Stomach (tissue), 9 donors: ENCODE results near the gene PLAC9. TPM values are rescaled to one million over a fixed set of nuclear protein-coding genes. Genes with fewer than 3 reads are reported as not detected.

ENCODE experiments used
- DNase-seq, 2 donors: peaks; one replicate each; pipeline versions ENCODE4 v3.0.0 to v3.0.0-alpha.2; 2013 to 2019
- H3K27ac ChIP-seq, 5 donors: fragments of 200-600 bp in 4 of 5; sonication (generic) in 4 of 5; one replicate each; pipeline ENCODE4 v1.5.1; 2013 to 2019; ENCODE audit warnings: mild to moderate bottlenecking in 1 of 5, moderate library complexity in 1 of 5
- H3K27me3 ChIP-seq, 3 donors: fragments of 200-600 bp; sonication (generic); one replicate each; pipeline ENCODE4 v1.5.1; 2017 to 2019; ENCODE audit warnings: mixed run types in 1 of 3
- H3K36me3 ChIP-seq, 4 donors: fragments of 200-600 bp; sonication (generic); 1 replicate in 3 of 4; 2 replicates in 1 of 4; pipeline ENCODE4 v1.5.1; 2016 to 2019
- H3K4me1 ChIP-seq, 4 donors: fragments of 200-600 bp; sonication (generic); one replicate each; pipeline ENCODE4 v1.5.1; 2016 to 2019
- H3K4me3 ChIP-seq, 4 donors: fragments of 200-600 bp; sonication (generic) in 3 of 4; one replicate each; pipeline ENCODE4 v1.5.1; 2016 to 2019; ENCODE audit warnings: mild to moderate bottlenecking in 1 of 4
- H3K9me3 ChIP-seq, 4 donors: fragments of 200-600 bp; sonication (generic); one replicate each; pipeline ENCODE4 v1.5.1; 2016 to 2019
- CTCF ChIP-seq, 7 experiments: fragments of 450-650 bp in 4 of 7; fragments of 200-600 bp in 3 of 7; sonication (generic) in 3 of 7; IDR thresholded peaks; one replicate each; pipeline ENCODE4 v1.5.1; 2016 to 2019; ENCODE audit warnings: antibody characterized with exemption in 7 of 7, control low read depth in 2 of 7, mild to moderate bottlenecking in 1 of 7
- EP300 ChIP-seq: sonication (generic); formaldehyde crosslinking; IDR thresholded peaks from one replicate; pipeline ENCODE4 v1.6.1; 2017; ENCODE audit warnings: antibody characterized with exemption
- POLR2A ChIP-seq, 4 donors: fragments of 450-650 bp; IDR thresholded peaks; one replicate each; pipeline ENCODE4 v1.6.1; 2016; ENCODE audit warnings: antibody characterized with exemption in 4 of 4, control low read depth in 2 of 4, mild to moderate bottlenecking in 1 of 4, moderate library complexity in 1 of 4
- POLR2AphosphoS5 ChIP-seq, 3 donors: sonication (generic); formaldehyde crosslinking; IDR thresholded peaks; one replicate each; pipeline ENCODE4 v1.6.1; 2016; ENCODE audit warnings: antibody characterized with exemption in 3 of 3
- WGBS, 5 donors: extraction: QIAGEN DNeasy Blood & Tissue Kit in 3 of 5; methylation state at CpG; one replicate each; pipeline versions ENCODE4 v1.1.5 to v1.1.7; 2013 to 2018; 5-methylcytosine and 5-hydroxymethylcytosine counted together
- intact Hi-C: fragments of 100-400 bp; cut with DNase I; formaldehyde crosslinking; loops from one replicate; pipeline ENCODE4 v1.15.1; 2023; ENCODE audit warnings: low total_unique reads
- polyA plus RNA-seq, 3 donors: library from polyadenylated mRNA; stranded (reverse); fragments of 200-250 nt; gene quantifications; one replicate each; pipeline ENCODE4 v1.2.3, GENCODE V29; 2013
- total RNA-seq, 5 donors: library from RNA; depleted of rRNA; stranded (reverse); fragments of >200 nt; gene quantifications; one replicate each; pipeline versions ENCODE4 v1.1.0 to v1.2.3, GENCODE V29; 2014 to 2016
- donor health status: healthy with polysubstance abuse.
- donor health status: Bipolar disorder and iron deficiency.
- donor health status: healthy.

Gene PLAC9
- total and polyA plus RNA-seq, 8 donors, result 2.0 to 37.4 (median 20.3) TPM; not detected in 2

GRCh38 chr10:80160361-80161320, 28.1 kb downstream of the PLAC9 start:
- Histone ChIP-seq H3K9me3 (no peaks in the 10 kb centered on the region), H3K27ac (peak overlapping the region in 4 of 5 donors; percentile 4 to 87 (median 83)), H3K36me3 (peaks cover 65 to 100% (median 99%) of the 10 kb centered on the region in 4 donors), H3K4me1 (peaks cover 54 to 97% (median 66%) of the 10 kb centered on the region in 4 donors), H3K27me3 (no peaks in the 10 kb centered on the region), H3K4me3 (no peak overlapping the region)
- WGBS, 5 donors, result 86 to 93% (median 89%) methylated on average over 15 to 17 of the region's 17 CpGs
- TF ChIP-seq POLR2A (IDR thresholded peaks at IDR 0.05), result no peak
- TF ChIP-seq CTCF (IDR thresholded peaks at IDR 0.05), result no peak
- no peak for TF ChIP-seq EP300
- DNase-seq, result no peak
- intact Hi-C loops, result no loop called here

- Histone ChIP-seq H3K9me3 (no peaks in the 10 kb centered on the region), H3K4me1 (peaks cover 49 to 97% (median 62%) of the 10 kb centered on the region in 4 donors), H3K4me3 (no peak overlapping the region), H3K27ac (peak overlapping the region; percentile 6 to 87 (median 80)), H3K27me3 (no peaks in the 10 kb centered on the region), H3K36me3 (peaks cover 68 to 100% (median 99%) of the 10 kb centered on the region in 4 donors)
- DNase-seq, result peak in 1 of 2 donors; percentile 54
- TF ChIP-seq EP300 (no peak), CTCF (IDR thresholded peaks at IDR 0.05) (no peak), POLR2A (IDR thresholded peaks at IDR 0.05) (no peak), POLR2AphosphoS5 (IDR thresholded peaks at IDR 0.05) (no peak)
- 74 to 82% (median 74%) methylated on average over 13 to 21 of the region's 21 CpGs for WGBS, 5 donors
- intact Hi-C loops, result no loop called here
Measured at GRCh38 chr10:80161321-80162083, 29.0 kb downstream of the PLAC9 start.

- H3K27ac ChIP-seq, result peak overlapping the region; percentile 9 to 86 (median 64)
- peak in 1 of 2 donors; percentile 72 for DNase-seq
- intact Hi-C loops, result no loop called here
- 39 to 62% (median 49%) methylated on average over 7 to 8 of the region's 8 CpGs for WGBS, 5 donors
- peaks cover 42 to 97% (median 67%) of the 10 kb centered on the region in 4 donors for H3K4me1 ChIP-seq
- H3K27me3 ChIP-seq, result no peaks in the 10 kb centered on the region
- H3K4me3 ChIP-seq, result no peak overlapping the region
- H3K36me3 ChIP-seq, result peaks cover 63 to 100% (median 97%) of the 10 kb centered on the region in 4 donors
- peak in 2 of 3 donors; percentile 48 to 87 for TF ChIP-seq POLR2AphosphoS5 (IDR thresholded peaks at IDR 0.05)
- TF ChIP-seq EP300, result no peak
- H3K9me3 ChIP-seq, result no peaks in the 10 kb centered on the region
Measured at GRCh38 chr10:80163741-80164341, 31.3 kb downstream of the PLAC9 start.

- Histone ChIP-seq H3K4me1 (peaks cover 34 to 97% (median 67%) of the 10 kb centered on the region in 4 donors), H3K4me3 (no peak overlapping the region), H3K36me3 (peaks cover 63 to 100% (median 94%) of the 10 kb centered on the region in 4 donors), H3K9me3 (no peaks in the 10 kb centered on the region), H3K27ac (peak overlapping the region; percentile 9 to 86 (median 64)), H3K27me3 (no peaks in the 10 kb centered on the region)
- WGBS, 5 donors, result 85 to 94% (median 89%) methylated on average over 6 to 7 of the region's 7 CpGs
- intact Hi-C loops, result no loop called here
- TF ChIP-seq POLR2AphosphoS5 (IDR thresholded peaks at IDR 0.05) (no peak), CTCF (IDR thresholded peaks at IDR 0.05) (no peak), POLR2A (IDR thresholded peaks at IDR 0.05) (no peak), EP300 (no peak)
- no peak for DNase-seq
Measured at GRCh38 chr10:80164596-80164995, 32.1 kb downstream of the PLAC9 start.
